A673 (cell line): ENCODE data around the gene DZIP1. TPM values are rescaled to one million over a fixed set of nuclear protein-coding genes. Genes with fewer than 3 reads are reported as not detected.

Source experiments
- BruUV-seq: library from RNA; stranded (reverse); fragments of 400-500 nt; replicated peaks from 2 replicates; lab custom pipeline; 2021; lab: Mats Ljungman, UMichigan
- CTCF ChIA-PET: fragments of 300-600 bp; sonication (Branson Sonifier 250); formaldehyde crosslinking; loops from one replicate; lab custom pipeline; 2022; ENCODE audit warnings: antibody characterized with exemption; lab: Charles Lee
- POLR2A ChIA-PET: fragments of 300-600 bp; sonication (Branson Sonifier 250); formaldehyde crosslinking; loops from one replicate; lab custom pipeline; 2022; ENCODE audit warnings: antibody characterized with exemption; ENCODE audit not compliant: low non-redundant PET; lab: Charles Lee
- DNase-seq: peaks from one replicate; pipeline ENCODE4 v3.0.0-alpha.2; 2015; ENCODE audit warnings: low spot score
- H3K27ac ChIP-seq: fragments of 200-600 bp; sonication (generic); 2 replicates; pipeline ENCODE4 v1.5.1; 2016; ENCODE audit warnings: mixed run types, low read depth, mild to moderate bottlenecking, mixed read lengths, antibody characterized with exemption, low read length; ENCODE audit not compliant: poor library complexity, severe bottlenecking
- H3K27me3 ChIP-seq: fragments of 200-600 bp; sonication (generic); replicated peaks from 2 replicates; pipeline ENCODE4 v1.6.1; 2017; ENCODE audit warnings: mixed run types, low read depth, mild to moderate bottlenecking, mixed read lengths, antibody characterized with exemption, low read length; ENCODE audit not compliant: insufficient read depth, poor library complexity
- H3K36me3 ChIP-seq: fragments of 200-600 bp; sonication (generic); 2 replicates; pipeline ENCODE4 v1.6.1; 2016; ENCODE audit warnings: mixed run types, mild to moderate bottlenecking, mixed read lengths, antibody characterized with exemption, low read length; ENCODE audit not compliant: insufficient read depth, poor library complexity, severe bottlenecking
- H3K4me1 ChIP-seq: fragments of 200-600 bp; sonication (generic); 2 replicates; pipeline ENCODE4 v1.6.1; 2017; ENCODE audit warnings: mixed run types, mild to moderate bottlenecking, mixed read lengths, antibody characterized with exemption, low read length; ENCODE audit not compliant: insufficient read depth, poor library complexity, severe bottlenecking
- H3K4me3 ChIP-seq: fragments of 200-600 bp; sonication (generic); 2 replicates; pipeline ENCODE4 v1.5.1; 2016; ENCODE audit warnings: low read depth, mixed run types, mild to moderate bottlenecking, mixed read lengths, low read length; ENCODE audit not compliant: poor library complexity, severe bottlenecking
- H3K9me3 ChIP-seq: fragments of 200-600 bp; sonication (generic); 2 replicates; pipeline ENCODE4 v1.6.1; 2016; ENCODE audit warnings: mixed run types, low read depth, mild to moderate bottlenecking, mixed read lengths, antibody characterized with exemption, low read length; ENCODE audit not compliant: poor library complexity, severe bottlenecking
- CTCF ChIP-seq: fragments of 300-800, 200-600 bp; sonication (generic); conservative IDR thresholded peaks from 2 replicates; pipeline ENCODE4 v1.5.1; 2017; ENCODE audit warnings: low read depth, mild to moderate bottlenecking, antibody characterized with exemption, low read length, moderate library complexity, mixed read lengths
- EZH2 ChIP-seq: fragments of 200-600 bp; sonication (generic); IDR thresholded peaks from 2 replicates; pipeline ENCODE4 v1.6.1; 2017; ENCODE audit warnings: borderline replicate concordance, low read depth, mild to moderate bottlenecking, mixed read lengths, antibody characterized with exemption, low read length; ENCODE audit not compliant: poor library complexity, severe bottlenecking
- intact Hi-C: fragments of 100-400 bp; cut with micrococcal nuclease; formaldehyde crosslinking; loops from one replicate; pipeline ENCODE4 v1.10.0; 2022; ENCODE audit not compliant: unreplicated experiment
- total RNA-seq: library from RNA; stranded (reverse); gene quantifications from 2 replicates; pipeline ENCODE4 v1.2.3, GENCODE V29; 2021

The DZIP1 gene
- total RNA-seq, 1 experiment from 2014 or later: 6.1 TPM

- Histone ChIP-seq H3K27me3 (peaks cover 3% of the 10 kb centered on the region), H3K36me3 (no peaks in the 10 kb centered on the region), H3K9me3 (no peaks in the 10 kb centered on the region), H3K4me3 (no peak overlapping the region), H3K4me1 (no peaks in the 10 kb centered on the region), H3K27ac (no peak overlapping the region)
- no peak for DNase-seq
- intact Hi-C loops: no loop called here
- no peak for TF ChIP-seq CTCF
- TF ChIP-seq EZH2: no peak
- no TSS peak for BruUV-seq
- ChIA-PET CTCF (no interaction called here), POLR2A (no interaction called here)
These were observed 38.9 kb downstream of the DZIP1 start for GRCh38 chr13:95605448-95606125.

DNA sequence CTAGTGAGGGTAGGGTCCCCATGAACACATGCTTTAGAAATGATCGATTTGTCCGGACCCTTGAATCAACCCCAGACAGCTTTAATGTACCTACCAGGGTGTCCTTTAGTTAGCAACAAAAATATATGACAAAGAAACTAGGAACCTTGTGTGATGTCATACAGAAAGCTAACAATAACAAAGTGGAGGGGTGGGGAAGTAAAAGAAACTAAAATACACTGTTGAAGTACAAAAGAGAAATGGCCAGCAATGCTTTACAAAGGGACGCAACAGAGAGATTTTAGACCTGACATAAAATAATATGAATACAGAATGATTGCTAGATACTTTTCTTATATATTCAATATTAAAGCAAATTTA, 40.0 kb downstream of the DZIP1 start:
- no peaks in the 10 kb centered on the region for H3K4me1 ChIP-seq
- BruUV-seq: no TSS peak
- no peak for DNase-seq
- H3K4me3 ChIP-seq: no peak overlapping the region
- ChIA-PET CTCF (no interaction called here), POLR2A (no interaction called here)
- no peaks in the 10 kb centered on the region for H3K36me3 ChIP-seq
- H3K27me3 ChIP-seq: peaks cover 3% of the 10 kb centered on the region
- TF ChIP-seq EZH2: no peak
- TF ChIP-seq CTCF: no peak
- no peaks in the 10 kb centered on the region for H3K9me3 ChIP-seq
- intact Hi-C loops: no loop called here
- H3K27ac ChIP-seq: no peak overlapping the region

DNA sequence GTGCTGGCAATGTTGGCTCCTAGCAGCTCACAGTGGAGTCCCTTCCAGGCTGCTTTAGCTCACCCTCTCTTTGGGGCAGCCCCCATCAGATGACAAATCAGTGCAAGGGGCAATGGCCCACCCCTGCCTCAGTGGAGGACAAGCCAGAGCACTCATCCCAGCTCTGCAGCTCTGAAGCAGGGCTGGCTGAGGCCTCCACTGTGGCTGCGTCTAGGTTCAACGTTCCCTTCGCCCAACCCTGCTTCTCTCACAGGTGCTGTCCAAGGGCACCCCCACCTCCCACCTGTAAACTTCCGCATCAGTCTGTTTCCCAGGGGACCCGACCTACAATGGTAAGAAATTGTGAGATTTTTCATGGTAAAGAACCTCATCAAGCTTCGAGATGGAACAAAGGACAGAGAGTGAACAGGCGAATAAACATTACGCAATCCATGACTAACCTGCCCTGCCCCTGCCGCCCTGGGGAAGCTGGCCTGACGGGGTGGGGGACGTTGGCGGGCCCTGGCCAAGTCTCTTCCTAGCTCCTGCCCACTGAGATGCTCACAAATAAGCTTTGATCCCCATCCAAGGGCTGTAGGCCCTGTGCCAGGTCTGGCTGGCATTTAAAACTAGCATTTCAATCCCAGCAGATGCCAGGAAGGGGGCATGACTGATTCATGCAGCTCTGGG, 40.5 kb downstream of the DZIP1 start:
- Histone ChIP-seq H3K9me3 (no peaks in the 10 kb centered on the region), H3K27me3 (peaks cover 3% of the 10 kb centered on the region), H3K27ac (no peak overlapping the region), H3K4me1 (no peaks in the 10 kb centered on the region), H3K4me3 (no peak overlapping the region), H3K36me3 (no peaks in the 10 kb centered on the region)
- DNase-seq: no peak
- no TSS peak for BruUV-seq
- POLR2A ChIA-PET: no interaction called here
- TF ChIP-seq CTCF (no peak), EZH2 (no peak)
- intact Hi-C loops: no loop called here
- CTCF ChIA-PET: no interaction called here
